Mammary epithelial cell (primary cell): Measurements from ENCODE around the gene AGER.

Experiments
- CTCF ChIP-seq, 2 donors: IDR thresholded peaks in 1 of 2; conservative IDR thresholded peaks in 1 of 2; 2 replicates each; pipeline ENCODE4 v1.5.1; 2011 to 2012; ENCODE audit warnings: inconsistent platforms in 2 of 2, low read length in 2 of 2, mild to moderate bottlenecking in 2 of 2, control low read depth in 1 of 2, low read depth in 1 of 2; ENCODE audit not compliant: insufficient read depth in 1 of 2; ENCODE audit errors: extremely low read depth in 1 of 2
- EZH2 ChIP-seq: IDR thresholded peaks from 2 replicates; pipeline ENCODE4 v1.6.1; 2012; ENCODE audit warnings: low read length, inconsistent platforms, borderline replicate concordance

- TF ChIP-seq CTCF (conservative IDR thresholded peaks at IDR 0.05 in 1 of 2, IDR thresholded peaks at IDR 0.05 in 1 of 2; ENCODE audit: extremely low read depth in 1 of 2, insufficient read depth in 1 of 2, low read depth in 1 of 2, low read length in 2 of 2) (no peak), EZH2 (no peak)
These were observed 5.3 kb downstream of the AGER start for GRCh38 chr6:32178547-32179440.
